Measurements from ENCODE around the gene GTF3C5.
A peak's percentile ranks its signal among the peaks of the same experiment; 100 is the strongest.
"Not testable (repeated sequence)": the region's sequence is repeated elsewhere in the genome, so short reads cannot be mapped to it uniquely, and the experiment has no call there.

The GTF3C5 gene

GRCh38 chr9:133055788-133056420, 25.1 kb downstream of the GTF3C5 start:
- DNase-seq (ENCODE audit: low spot score), result no peak

GRCh38 chr9:133056533-133056932, 25.7 kb downstream of the GTF3C5 start:
- no peak for DNase-seq (ENCODE audit: low spot score)

- DNase-seq (ENCODE audit: low spot score), result no peak
Observed at GRCh38 chr9:133057006-133057405, 26.2 kb downstream of the GTF3C5 start.

DNA sequence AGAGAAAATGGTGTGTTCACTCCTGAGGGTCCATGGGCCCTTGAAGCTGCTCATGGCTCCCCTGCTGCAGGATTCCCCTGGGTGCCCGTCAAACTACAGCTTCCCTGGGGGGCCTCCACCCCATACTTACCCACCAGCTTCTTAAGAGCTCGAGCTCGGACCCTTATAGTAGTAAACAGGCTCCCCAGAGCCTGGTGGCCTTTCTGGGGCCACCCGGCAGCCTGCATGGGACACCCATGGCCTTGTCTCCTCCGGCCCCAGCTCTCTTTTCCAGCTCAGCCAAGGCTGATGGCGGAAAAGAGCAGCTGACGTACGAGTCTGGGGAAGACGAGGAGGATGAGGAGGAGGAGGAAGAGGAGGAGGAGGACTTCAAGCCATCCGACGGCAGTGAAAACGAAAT, 26.8 kb downstream of the GTF3C5 start:
- no peak for DNase-seq (ENCODE audit: low spot score)

GRCh38 chr9:133058071-133058470, 27.3 kb downstream of the GTF3C5 start:
- DNase-seq (ENCODE audit: low spot score), result no peak

DNA sequence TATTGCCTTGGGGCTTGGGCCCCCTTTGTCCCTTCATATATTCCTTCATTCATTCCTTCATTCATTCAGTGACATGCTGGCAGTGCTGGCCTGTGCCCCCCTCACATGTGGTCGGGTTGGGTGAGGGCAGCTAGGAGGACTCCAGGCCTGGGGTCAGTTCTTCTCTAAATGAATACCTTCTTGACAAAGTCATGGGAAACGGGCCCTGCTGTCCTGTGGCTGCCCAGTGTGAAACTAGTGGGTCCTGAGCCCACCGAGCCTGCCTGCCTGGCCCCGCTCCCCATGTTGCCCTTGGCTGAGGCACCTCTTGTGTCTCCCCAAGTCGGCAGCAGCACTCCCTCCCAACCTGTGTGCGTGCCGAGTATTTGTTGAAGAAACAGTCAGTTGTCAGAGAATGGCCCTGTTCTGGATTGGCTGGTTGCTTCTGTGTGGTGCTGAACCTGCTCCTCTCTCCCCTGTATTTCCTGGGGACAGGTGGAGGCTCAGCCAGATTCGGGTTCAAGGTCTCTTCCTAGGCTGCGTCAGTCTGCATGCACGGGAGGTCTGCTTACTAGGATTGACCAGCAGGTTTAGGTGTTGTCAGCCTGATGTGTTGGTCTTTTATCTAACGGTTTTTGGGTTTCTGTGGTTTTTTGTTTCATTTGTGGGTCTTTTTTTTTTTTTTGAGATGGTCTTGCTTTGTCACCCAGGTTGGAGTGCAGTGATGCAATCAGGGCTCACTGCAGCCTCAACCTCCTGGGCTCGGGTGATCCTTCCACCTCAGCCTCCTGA, 27.9 kb downstream of the GTF3C5 start:
- no peak for DNase-seq (ENCODE audit: low spot score)

- DNase-seq (ENCODE audit: low spot score), result no peak
Observed at GRCh38 chr9:133059623-133060022, 28.8 kb downstream of the GTF3C5 start.

GRCh38 chr9:133060417-133060841, 29.6 kb downstream of the GTF3C5 start:
- DNase-seq (ENCODE audit: low spot score), result peak; percentile 47

GRCh38 chr9:133061019-133061763, 30.4 kb downstream of the GTF3C5 start:
- DNase-seq (ENCODE audit: low spot score), result not testable (repeated sequence)

GRCh38 chr9:133061764-133062145, 31.0 kb downstream of the GTF3C5 start, which contains the start of gene CEL:
Gene CEL, plus strand, starts transcription at chr9:133061981. Its CDS starts 22 bp downstream, at chr9:133062003.
- not testable (repeated sequence) for DNase-seq (ENCODE audit: low spot score)

- not testable (repeated sequence) for DNase-seq (ENCODE audit: low spot score)
Observed at GRCh38 chr9:133062569-133062968, 31.8 kb downstream of the GTF3C5 start.

- DNase-seq (ENCODE audit: low spot score), result no peak
Observed at GRCh38 chr9:133063159-133063499, 32.3 kb downstream of the GTF3C5 start.

DNA sequence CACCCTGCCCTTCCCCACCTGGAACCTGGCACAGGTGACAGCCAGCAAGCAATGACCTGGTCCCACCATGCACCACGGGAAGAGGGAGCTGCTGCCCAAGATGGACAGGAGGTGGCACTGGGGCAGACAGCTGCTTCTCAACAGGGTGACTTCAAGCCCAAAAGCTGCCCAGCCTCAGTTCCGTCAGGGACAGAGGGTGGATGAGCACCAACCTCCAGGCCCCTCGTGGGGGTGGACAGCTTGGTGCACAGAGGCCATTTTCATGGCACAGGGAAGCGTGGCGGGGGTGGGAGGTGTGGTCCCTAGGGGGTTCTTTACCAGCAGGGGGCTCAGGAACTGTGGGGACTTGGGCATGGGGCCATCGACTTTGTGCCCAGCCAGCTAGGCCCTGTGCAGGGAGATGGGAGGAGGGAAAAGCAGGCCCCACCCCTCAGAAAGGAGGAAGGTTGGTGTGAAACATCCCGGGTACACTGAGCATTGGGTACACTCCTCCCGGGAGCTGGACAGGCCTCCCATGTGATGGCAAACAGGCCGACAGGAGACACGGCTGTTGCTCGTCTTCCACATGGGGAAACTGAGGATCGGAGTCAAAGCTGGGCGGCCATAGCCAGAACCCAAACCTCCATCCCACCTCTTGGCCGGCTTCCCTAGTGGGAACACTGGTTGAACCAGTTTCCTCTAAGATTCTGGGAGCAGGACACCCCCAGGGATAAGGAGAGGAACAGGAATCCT, 32.9 kb downstream of the GTF3C5 start:
- DNase-seq (ENCODE audit: low spot score), result no peak

- no peak for DNase-seq (ENCODE audit: low spot score)
Observed at GRCh38 chr9:133064241-133065069, 33.7 kb downstream of the GTF3C5 start.

DNA sequence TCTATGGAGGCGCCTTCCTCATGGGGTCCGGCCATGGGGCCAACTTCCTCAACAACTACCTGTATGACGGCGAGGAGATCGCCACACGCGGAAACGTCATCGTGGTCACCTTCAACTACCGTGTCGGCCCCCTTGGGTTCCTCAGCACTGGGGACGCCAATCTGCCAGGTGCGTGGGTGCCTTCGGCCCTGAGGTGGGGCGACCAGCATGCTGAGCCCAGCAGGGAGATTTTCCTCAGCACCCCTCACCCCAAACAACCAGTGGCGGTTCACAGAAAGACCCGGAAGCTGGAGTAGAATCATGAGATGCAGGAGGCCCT, 34.2 kb downstream of the GTF3C5 start:
- DNase-seq (ENCODE audit: low spot score), result no peak

- DNase-seq (ENCODE audit: low spot score), result no peak
Observed at GRCh38 chr9:133066181-133066983, 35.6 kb downstream of the GTF3C5 start.

GRCh38 chr9:133067006-133067405, 36.2 kb downstream of the GTF3C5 start:
- DNase-seq (ENCODE audit: low spot score), result no peak

- DNase-seq (ENCODE audit: low spot score), result no peak
Observed at GRCh38 chr9:133067813-133068212, 37.0 kb downstream of the GTF3C5 start.

GRCh38 chr9:133068431-133068830, 37.6 kb downstream of the GTF3C5 start:
- DNase-seq (ENCODE audit: low spot score), result not testable (repeated sequence)

GRCh38 chr9:133070500-133070961, 39.7 kb downstream of the GTF3C5 start:
- DNase-seq (ENCODE audit: low spot score), result not testable (repeated sequence)
